ENCODE data around the gene PAX7. TPM values are rescaled to one million over a fixed set of nuclear protein-coding genes. Genes with fewer than 3 reads are reported as not detected.

The PAX7 gene
- total and polyA plus RNA-seq, 2 experiments from 2014 or later: 0.03 TPM; not detected in 1

DNA sequence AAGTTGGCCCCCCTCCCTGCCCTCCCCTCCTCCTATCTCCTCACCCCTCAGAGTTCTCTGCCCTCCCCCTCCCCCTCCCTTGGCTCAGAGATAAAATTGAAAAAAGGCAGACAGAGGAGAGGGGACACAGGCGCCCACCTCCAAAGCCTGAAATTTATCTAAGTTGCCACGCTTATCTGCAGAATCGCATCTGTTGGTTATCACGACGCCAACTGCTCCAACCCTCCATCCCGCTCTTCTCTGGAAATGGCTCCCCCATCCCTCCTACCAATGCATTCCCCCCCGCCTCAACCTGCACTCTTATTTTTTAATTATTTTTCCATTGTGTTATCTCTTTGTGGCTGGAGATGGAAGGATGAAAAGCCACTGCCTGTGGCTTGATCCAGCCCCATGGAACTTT is 138.5 kb downstream of the PAX7 start (continued):
- TF ChIP-seq ZNF331 (CRISPR knock-in tag; IDR thresholded peaks at IDR 0.05; ENCODE audit: low read depth) (no peak), JUNB (IDR thresholded peaks at IDR 0.05; ENCODE audit: unreplicated experiment) (no peak)

GRCh38 chr1:18770799-18771198 is 140.2 kb downstream of the PAX7 start:
- no peak overlapping the region for H3K27ac Mint-ChIP-seq
- no peaks in the 10 kb centered on the region for H3K9me3 Mint-ChIP-seq
- H3K9me2 ChIP-seq (ENCODE audit: insufficient read depth): no peaks in the 10 kb centered on the region
- H3K36me3 Mint-ChIP-seq (ENCODE audit: low read depth): no peaks in the 10 kb centered on the region
- H4K20me1 ChIP-seq (replicated peaks; ENCODE audit: insufficient read depth): no peaks in the 10 kb centered on the region
- H3K4me3 ChIP-seq: no peak overlapping the region
- no peaks in the 10 kb centered on the region for H3K4me1 ChIP-seq (ENCODE audit: insufficient read depth)
- peaks cover 4% of the 10 kb centered on the region for H3K27me3 Mint-ChIP-seq (ENCODE audit: insufficient read depth, low read depth, poor library complexity)
- no peak overlapping the region for H3K4me3 Mint-ChIP-seq
- DNase-seq (ENCODE audit: low spot score) (no peak), ATAC-seq (no peak)
- no peaks in the 10 kb centered on the region for H3K27me3 ChIP-seq (ENCODE audit: insufficient read depth)
- no peak overlapping the region for H3K27ac ChIP-seq (ENCODE audit: low read depth)
- no peak overlapping the region for H2AFZ ChIP-seq
- H3K36me3 ChIP-seq (ENCODE audit: insufficient read depth): no peaks in the 10 kb centered on the region
- H3K4me2 ChIP-seq: no peak overlapping the region
- H3K79me2 ChIP-seq (replicated peaks; ENCODE audit: insufficient read depth): no peaks in the 10 kb centered on the region
- H3K4me1 Mint-ChIP-seq: no peaks in the 10 kb centered on the region
- TF ChIP-seq REST (IDR thresholded peaks at IDR 0.05; ENCODE audit: unreplicated experiment) (no peak), ZNF114 (CRISPR knock-in tag; IDR thresholded peaks at IDR 0.05) (no peak), CREB1 (CRISPR knock-in tag; IDR thresholded peaks at IDR 0.05; ENCODE audit: low read depth) (no peak), ZNF462 (CRISPR knock-in tag; IDR thresholded peaks at IDR 0.05) (no peak), EZH2phosphoT487 (IDR thresholded peaks at IDR 0.05; ENCODE audit: unreplicated experiment) (no peak), ZNF331 (CRISPR knock-in tag; IDR thresholded peaks at IDR 0.05; ENCODE audit: low read depth) (no peak), STAT1 (IDR thresholded peaks at IDR 0.05; ENCODE audit: unreplicated experiment) (no peak), NANOG (IDR thresholded peaks at IDR 0.05; ENCODE audit: borderline replicate concordance) (no peak), JUNB (IDR thresholded peaks at IDR 0.05; ENCODE audit: unreplicated experiment) (no peak), POLR2AphosphoS5 (IDR thresholded peaks at IDR 0.05; ENCODE audit: low read depth) (no peak), ETS1 (IDR thresholded peaks at IDR 0.05) (no peak), EZH2 (IDR thresholded peaks at IDR 0.05; ENCODE audit: low read depth, unreplicated experiment) (no peak)
- TF ChIP-seq, protein P1, sequence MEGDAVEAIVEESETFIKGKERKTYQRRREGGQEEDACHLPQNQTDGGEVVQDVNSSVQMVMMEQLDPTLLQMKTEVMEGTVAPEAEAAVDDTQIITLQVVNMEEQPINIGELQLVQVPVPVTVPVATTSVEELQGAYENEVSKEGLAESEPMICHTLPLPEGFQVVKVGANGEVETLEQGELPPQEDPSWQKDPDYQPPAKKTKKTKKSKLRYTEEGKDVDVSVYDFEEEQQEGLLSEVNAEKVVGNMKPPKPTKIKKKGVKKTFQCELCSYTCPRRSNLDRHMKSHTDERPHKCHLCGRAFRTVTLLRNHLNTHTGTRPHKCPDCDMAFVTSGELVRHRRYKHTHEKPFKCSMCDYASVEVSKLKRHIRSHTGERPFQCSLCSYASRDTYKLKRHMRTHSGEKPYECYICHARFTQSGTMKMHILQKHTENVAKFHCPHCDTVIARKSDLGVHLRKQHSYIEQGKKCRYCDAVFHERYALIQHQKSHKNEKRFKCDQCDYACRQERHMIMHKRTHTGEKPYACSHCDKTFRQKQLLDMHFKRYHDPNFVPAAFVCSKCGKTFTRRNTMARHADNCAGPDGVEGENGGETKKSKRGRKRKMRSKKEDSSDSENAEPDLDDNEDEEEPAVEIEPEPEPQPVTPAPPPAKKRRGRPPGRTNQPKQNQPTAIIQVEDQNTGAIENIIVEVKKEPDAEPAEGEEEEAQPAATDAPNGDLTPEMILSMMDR (conservative IDR thresholded peaks at IDR 0.05; ENCODE audit: low read depth in 2 of 2): no peak
- H3F3A ChIP-seq (replicated peaks; ENCODE audit: low read depth): no peaks in the 10 kb centered on the region
